Eye (tissue), 1 donor: ENCODE measurements around the gene SMC6.

ENCODE experiments used
- DNase-seq: peaks from one replicate; pipeline ENCODE4 v3.0.0-alpha.2; 2015

Gene SMC6

DNA sequence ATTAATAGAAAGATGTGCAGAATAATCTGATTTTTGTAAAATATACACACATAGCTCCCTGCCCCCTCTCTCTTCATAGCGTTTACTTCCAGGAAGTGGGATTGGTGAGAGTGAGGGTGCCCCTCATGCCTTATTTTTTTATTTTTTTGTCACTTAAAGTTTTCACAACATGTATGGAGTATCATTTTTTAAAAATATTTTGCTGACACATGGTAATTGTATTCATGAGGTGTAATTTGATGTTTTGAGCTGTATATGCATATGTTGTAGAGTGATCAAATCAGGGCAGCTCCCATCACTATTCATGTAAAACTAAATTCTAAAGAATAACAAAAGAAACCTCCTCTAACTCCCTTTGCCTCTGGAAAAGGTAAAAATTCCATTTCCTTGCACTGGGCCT, 138.5 kb downstream of the SMC6 start:
- DNase-seq, result no peak

DNA sequence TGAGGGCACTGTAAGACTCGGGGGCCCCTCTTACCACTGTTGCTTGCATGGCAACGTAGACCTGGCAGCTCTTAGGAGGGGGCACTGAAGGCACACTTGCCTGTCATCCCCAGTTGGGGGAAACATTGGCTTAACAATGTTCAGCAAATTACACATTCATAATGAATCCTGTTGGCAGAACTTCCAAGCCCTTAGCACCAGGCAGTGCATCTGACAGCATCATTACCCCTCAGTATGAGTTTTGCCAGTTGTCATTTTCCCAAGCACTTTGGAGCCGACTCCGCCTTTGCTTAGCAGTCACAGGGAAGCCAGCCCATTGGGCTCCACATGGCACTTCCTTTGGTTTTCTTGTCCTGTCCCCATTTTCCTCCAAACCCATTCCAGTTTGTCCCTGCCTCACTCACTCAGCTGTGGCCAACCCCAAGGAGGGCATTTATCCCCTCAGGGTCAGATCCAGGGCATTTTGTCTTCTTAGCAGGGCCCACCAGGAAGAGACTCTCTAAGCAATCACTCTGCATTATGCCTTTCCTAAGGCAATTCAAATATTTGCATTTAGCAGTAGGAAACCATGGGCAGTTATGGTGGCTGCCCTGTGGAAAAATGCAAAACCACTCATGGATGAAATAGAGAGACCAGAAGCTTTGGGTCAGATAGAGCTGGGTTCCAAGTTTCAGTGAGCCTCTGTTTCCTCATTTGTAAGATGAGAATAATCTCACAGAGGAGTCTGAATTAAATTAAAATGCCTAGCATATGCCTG, 139.3 kb downstream of the SMC6 start:
- DNase-seq, result no peak
